Ascending aorta (tissue), 2 donors: ENCODE data around the gene KIF17. TPM values are rescaled to one million over a fixed set of nuclear protein-coding genes. Genes with fewer than 3 reads are reported as not detected.

Source experiments
- DNase-seq, 2 donors: peaks; one replicate each; pipeline ENCODE4 v3.0.0-alpha.2; 2019; ENCODE audit warnings: low spot score in 2 of 2
- H3K27ac ChIP-seq, 2 donors: fragments of 200-600 bp; sonication (generic); one replicate each; pipeline ENCODE4 v1.5.1; 2016 to 2017; ENCODE audit warnings: mild to moderate bottlenecking in 1 of 2
- H3K27me3 ChIP-seq: fragments of 200-600 bp; sonication (generic); one replicate; pipeline ENCODE4 v1.5.1; 2017
- H3K36me3 ChIP-seq, 2 donors: fragments of 200-600 bp; sonication (generic); one replicate each; pipeline ENCODE4 v1.5.1; 2016
- H3K4me1 ChIP-seq, 2 donors: fragments of 200-600 bp; sonication (generic); one replicate each; pipeline ENCODE4 v1.5.1; 2016 to 2017; ENCODE audit warnings: mild to moderate bottlenecking in 1 of 2
- H3K4me3 ChIP-seq, 2 donors: fragments of 200-600 bp; sonication (generic); one replicate each; pipeline ENCODE4 v1.5.1; 2016 to 2017; ENCODE audit warnings: mild to moderate bottlenecking in 1 of 2
- H3K9me3 ChIP-seq, 2 donors: fragments of 200-600 bp; sonication (generic); one replicate each; pipeline ENCODE4 v1.5.1; 2016
- CTCF ChIP-seq, 3 experiments: fragments of 200-600 bp in 2 of 3; fragments of 450-650 bp in 1 of 3; sonication (generic) in 2 of 3; IDR thresholded peaks; one replicate each; pipeline ENCODE4 v1.5.1; 2016 to 2019; ENCODE audit warnings: antibody characterized with exemption in 3 of 3, mild to moderate bottlenecking in 1 of 3, moderate library complexity in 1 of 3
- intact Hi-C: fragments of 100-400 bp; cut with DNase I; formaldehyde crosslinking; loops from one replicate; pipeline ENCODE4 v1.15.1; 2023
- total RNA-seq: library from RNA; depleted of rRNA; stranded (reverse); fragments of >200 nt; gene quantifications from one replicate; pipeline ENCODE4 v1.1.0, GENCODE V29; 2016

The KIF17 gene
- total RNA-seq, 1 donor from 2014 or later: 18.5 TPM

DNA sequence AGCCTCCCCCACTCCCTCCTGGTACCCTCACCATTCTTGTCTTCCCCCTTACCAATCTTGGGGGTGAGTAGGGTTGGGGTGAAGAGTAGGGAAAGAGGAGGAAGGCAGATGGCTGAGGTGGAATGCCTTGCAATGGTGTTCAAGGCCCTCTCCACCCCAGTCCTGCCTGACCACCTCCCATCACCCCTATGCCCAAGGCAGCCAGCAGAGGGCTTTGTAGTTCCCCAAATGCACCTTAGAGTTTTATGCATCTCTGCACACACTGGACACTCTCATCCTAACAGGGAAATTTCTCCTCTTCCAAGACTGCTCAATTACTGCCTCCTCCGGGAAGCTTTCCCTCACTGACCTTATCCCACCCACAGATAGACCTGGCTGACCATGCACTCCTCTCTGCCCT, 15.4 kb downstream of the KIF17 start:
- H3K27ac ChIP-seq: no peak overlapping the region
- DNase-seq: no peak
- no peaks in the 10 kb centered on the region for H3K27me3 ChIP-seq
- TF ChIP-seq CTCF (IDR thresholded peaks at IDR 0.05): no peak
- H3K4me1 ChIP-seq: no peaks in the 10 kb centered on the region
- intact Hi-C loops: no loop called here
- no peaks in the 10 kb centered on the region for H3K9me3 ChIP-seq
- H3K36me3 ChIP-seq: no peaks in the 10 kb centered on the region
- no peak overlapping the region for H3K4me3 ChIP-seq

GRCh38 chr1:20701847-20702246, 16.0 kb downstream of the KIF17 start:
- no peak overlapping the region for H3K27ac ChIP-seq
- H3K36me3 ChIP-seq: no peaks in the 10 kb centered on the region
- no peak for TF ChIP-seq CTCF (IDR thresholded peaks at IDR 0.05)
- no peaks in the 10 kb centered on the region for H3K27me3 ChIP-seq
- peaks cover 0 to 2% of the 10 kb centered on the region in 2 donors for H3K4me1 ChIP-seq
- intact Hi-C loops: no loop called here
- H3K4me3 ChIP-seq: no peak overlapping the region
- DNase-seq: no peak
- no peaks in the 10 kb centered on the region for H3K9me3 ChIP-seq

DNA sequence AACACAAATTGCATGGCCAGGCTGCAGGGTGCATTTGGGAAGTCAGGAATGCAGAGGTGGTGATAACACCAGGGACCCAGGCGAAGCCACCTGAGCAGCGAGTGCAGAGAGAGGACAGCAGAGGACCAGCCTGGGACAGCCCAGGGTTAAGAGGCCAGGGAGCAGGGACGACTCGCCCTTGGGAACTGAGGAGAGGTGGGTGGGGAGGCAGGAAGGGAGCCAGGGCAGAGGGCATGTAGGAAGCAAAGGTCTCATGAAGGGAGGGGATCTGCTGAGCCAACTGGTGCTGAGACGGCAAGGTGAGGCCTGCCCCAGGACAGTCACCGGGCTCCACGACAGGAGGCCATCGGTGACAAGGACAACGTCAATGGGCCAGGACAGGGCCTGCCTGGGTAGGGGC, 16.4 kb downstream of the KIF17 start:
- Histone ChIP-seq H3K36me3 (no peaks in the 10 kb centered on the region), H3K9me3 (no peaks in the 10 kb centered on the region), H3K4me3 (no peak overlapping the region), H3K27ac (no peak overlapping the region), H3K4me1 (peaks cover 0 to 2% of the 10 kb centered on the region in 2 donors), H3K27me3 (no peaks in the 10 kb centered on the region)
- TF ChIP-seq CTCF (IDR thresholded peaks at IDR 0.05): no peak
- intact Hi-C loops: no loop called here
- DNase-seq: no peak

- Histone ChIP-seq H3K27ac (no peak overlapping the region), H3K36me3 (no peaks in the 10 kb centered on the region), H3K4me1 (peaks cover 0 to 2% of the 10 kb centered on the region in 2 donors), H3K9me3 (no peaks in the 10 kb centered on the region), H3K27me3 (no peaks in the 10 kb centered on the region), H3K4me3 (no peak overlapping the region)
- intact Hi-C loops: no loop called here
- TF ChIP-seq CTCF (IDR thresholded peaks at IDR 0.05): no peak
- DNase-seq: no peak
These were observed 17.1 kb downstream of the KIF17 start for GRCh38 chr1:20700636-20701215.

DNA sequence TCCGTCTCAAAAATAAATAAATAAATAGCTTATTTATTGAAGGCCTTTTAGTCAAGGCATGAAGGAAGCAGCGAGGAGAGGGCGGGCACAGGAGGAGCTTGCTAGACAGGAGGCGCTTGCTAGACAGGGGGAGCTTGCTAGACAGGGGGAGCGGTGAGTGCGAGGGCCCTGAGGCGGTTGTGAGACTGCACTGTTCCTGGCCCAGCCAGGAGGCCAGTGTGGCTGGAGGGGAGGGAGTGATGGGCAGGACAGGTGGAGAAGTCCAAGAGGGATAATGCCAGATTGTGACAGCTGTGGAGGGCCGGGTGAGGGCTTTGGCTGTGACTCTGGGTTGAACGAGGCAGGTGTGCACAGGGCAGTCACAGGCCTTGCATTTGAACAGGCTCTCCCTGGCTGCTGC, 18.2 kb downstream of the KIF17 start:
- intact Hi-C loops: loop anchor here (5.0 to 10.0 kb wide), 2 partner anchors 88 to 295 kb away; partner anchors contain the start of gene HP1BP3
- DNase-seq: no peak
- TF ChIP-seq CTCF (IDR thresholded peaks at IDR 0.05): no peak
- peaks cover 0 to 2% of the 10 kb centered on the region in 2 donors for H3K4me1 ChIP-seq
- no peaks in the 10 kb centered on the region for H3K27me3 ChIP-seq
- H3K36me3 ChIP-seq: no peaks in the 10 kb centered on the region
- no peaks in the 10 kb centered on the region for H3K9me3 ChIP-seq
- H3K27ac ChIP-seq: no peak overlapping the region
- H3K4me3 ChIP-seq: no peak overlapping the region
